GM18873 (cell line): ENCODE data around the gene ZNF581.

Experiments used
- ATAC-seq: cut with Tn5 transposase; IDR thresholded peaks from one replicate; pipeline ENCODE4 v1.9.1; 2021; ENCODE audit warnings: mild to moderate bottlenecking, moderate library complexity, moderate number of reproducible peaks; ENCODE audit not compliant: unreplicated experiment, low FRiP score

Gene ZNF581

DNA sequence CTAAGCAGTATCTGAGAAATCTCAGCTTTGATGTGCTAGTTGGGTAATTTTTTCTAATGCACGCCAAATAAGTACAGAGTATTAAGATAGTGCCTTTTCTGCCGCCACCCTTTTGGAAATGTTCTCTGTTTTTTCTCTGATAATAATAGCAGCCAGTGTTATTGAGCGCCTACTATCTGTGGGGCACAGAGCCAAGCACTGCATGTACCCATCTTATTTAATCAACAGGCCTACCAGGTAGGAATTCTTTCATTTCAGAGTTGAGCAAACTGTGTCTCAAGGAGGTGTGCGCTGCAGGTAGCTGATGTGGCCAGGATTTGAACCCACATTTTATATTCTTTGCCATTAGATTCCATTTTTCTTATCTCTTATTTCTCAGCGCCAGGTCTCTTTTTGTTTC is 32.9 kb downstream of the ZNF581 start:
- no peak for ATAC-seq

DNA sequence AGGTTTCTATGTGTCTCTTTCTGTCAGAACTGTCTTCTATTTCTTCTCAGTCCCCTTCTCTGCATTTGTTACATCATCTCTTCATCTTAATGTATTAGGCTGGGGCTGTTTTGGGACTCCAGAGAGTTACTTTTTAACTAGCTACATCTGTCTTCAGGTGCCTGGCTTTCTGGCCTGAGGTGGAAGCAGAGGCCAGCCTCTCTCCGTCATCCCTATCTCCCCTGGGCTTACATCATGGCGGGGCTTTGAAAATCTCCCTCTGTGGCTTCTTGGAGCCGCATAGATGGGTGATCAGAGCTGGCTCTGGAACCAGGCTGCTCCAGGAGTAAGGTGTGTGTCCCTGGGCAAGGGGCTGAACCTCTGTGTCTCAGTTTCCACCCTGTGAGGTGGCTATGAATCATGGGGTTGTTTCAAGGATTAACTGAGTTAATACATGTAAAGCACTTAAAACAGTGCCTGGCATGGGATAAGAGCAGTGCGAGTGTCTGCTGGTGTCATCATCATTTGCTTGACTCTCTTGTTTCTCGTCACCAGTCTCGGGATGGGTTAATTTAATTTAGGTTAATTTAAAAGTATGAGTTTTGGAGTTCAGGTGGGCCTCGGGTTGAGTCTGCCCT is 33.5 kb downstream of the ZNF581 start:
- no peak for ATAC-seq

DNA sequence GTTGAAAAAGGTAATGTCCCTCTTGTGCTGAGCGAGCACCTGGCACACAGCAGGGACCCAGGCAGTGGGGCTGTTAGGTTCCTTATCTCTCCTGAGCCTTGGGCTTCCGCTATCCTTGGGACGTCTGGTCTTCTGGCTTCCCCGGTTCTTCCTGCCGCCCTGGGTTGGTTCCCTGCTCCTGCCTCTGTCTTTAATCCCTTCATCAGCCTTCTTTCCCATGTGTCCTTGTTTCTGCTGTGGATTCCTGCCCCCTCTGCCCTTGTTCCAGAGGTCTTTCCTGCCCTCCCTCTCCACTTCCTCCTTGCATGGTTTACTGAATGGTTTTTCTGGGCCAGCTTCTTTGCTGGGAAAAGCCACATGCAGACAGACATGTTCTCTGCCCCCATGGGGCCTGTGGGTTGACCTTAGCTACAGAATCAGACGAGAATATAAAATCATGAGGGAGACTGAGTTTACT is 34.2 kb downstream of the ZNF581 start:
- no peak for ATAC-seq

DNA sequence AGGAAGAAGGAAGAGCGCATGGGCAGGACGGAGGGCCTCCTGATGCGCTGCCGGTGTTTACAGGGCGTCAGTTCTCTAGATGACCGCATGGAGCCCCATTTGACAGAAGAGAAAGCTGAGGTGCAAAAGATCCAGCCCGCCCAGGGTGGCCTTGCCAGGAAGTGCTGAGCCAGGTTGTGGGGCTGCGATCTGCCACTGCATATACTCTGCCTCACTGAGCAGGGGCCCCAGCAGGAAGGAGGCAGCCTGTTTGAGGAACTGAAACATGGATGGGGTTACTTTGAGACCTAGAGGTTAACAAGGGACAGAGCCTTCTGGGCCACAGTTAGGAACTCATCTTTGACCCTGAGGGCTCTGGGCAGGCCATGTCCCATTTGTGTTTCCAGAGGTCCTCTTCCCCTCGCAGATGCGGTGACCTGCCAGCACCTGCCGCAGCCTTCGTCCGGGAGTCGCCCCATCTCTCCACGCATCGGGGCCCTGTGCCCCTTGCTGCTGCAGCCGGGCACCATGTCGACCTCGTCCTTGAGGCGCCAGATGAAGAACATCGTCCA is 34.7 kb downstream of the ZNF581 start:
- ATAC-seq: peak; percentile 57

DNA sequence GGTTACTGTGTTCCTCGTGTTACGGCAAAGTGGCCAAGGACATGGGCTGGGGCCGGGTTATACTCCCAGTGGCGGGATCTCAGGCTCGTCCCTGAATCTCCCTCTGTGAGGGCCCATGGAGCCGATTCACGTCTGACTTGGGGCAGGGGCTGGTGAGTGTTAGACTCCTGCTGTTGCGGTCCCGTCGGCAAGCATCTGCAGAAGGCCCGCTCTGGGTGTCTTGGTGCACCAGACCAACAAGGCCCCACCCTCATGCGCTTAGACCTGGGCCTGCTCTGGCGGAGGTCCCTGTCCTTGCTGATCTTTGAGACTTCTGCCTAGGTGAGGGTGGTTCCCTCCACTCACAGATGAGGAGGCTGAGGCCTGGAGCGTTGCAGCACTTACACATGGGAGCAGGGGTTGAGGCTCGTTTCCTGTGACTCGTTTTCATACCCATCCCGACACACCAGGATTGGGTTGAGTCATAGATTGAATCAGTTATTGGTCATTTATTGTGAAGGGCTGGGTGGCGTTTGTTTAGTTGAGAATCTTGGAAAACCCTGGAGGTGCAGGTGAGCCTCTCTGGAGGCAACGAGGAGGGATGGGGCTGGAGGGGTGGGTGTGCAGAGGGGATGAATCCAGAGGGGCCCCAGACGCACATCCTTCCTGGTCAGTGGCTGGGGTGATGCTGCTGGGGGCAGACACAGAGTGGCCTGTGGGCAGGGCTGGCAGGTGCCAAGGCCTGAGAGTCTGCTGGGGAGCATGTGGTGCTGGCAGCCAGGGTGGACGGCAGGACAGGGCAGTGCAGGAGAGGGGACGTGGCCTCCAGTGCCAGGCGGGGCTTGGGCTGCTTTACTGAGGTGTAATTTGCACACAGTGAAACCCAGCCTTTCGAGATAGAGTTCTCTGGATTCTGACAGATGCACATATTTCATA is 36.2 kb downstream of the ZNF581 start:
- ATAC-seq: no peak

DNA sequence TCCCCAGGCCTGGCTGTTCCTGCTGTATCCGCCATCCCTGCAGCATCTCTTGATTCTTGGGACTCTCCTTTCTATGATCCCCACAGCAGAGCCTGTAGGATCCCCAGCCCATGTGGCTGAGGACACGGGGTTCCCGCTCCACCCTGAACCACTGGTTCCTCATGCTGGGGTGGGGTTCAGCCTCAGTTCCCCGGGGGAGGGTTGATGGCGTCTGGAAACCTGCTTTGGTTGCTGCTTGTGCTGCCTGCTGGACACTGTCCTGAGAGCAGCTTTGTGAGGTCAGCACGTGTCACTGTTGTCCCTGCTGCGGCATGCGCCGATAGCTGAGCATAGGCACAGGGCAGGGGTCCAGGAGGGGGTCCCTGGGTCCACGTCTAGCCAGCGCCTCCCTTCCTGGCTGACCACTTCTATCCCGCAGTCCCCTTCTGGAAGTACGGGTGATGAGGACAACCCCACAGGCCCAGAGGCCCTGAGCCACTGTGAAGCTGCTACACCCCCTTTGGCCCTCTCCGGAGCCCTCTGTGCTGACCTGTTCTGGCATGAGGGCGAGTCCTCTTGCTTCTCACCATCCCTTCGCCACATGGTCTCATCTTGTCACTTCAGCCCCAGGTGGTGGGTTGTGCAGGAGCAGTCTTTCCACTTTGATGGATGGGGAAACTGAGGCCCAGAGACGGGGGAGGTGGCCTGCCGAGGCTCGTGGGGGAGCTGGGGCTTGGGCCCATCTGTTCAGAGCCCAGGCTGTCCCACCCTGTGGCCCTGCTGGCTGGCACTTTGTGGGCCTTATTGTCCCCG is 37.1 kb downstream of the ZNF581 start:
- no peak for ATAC-seq

DNA sequence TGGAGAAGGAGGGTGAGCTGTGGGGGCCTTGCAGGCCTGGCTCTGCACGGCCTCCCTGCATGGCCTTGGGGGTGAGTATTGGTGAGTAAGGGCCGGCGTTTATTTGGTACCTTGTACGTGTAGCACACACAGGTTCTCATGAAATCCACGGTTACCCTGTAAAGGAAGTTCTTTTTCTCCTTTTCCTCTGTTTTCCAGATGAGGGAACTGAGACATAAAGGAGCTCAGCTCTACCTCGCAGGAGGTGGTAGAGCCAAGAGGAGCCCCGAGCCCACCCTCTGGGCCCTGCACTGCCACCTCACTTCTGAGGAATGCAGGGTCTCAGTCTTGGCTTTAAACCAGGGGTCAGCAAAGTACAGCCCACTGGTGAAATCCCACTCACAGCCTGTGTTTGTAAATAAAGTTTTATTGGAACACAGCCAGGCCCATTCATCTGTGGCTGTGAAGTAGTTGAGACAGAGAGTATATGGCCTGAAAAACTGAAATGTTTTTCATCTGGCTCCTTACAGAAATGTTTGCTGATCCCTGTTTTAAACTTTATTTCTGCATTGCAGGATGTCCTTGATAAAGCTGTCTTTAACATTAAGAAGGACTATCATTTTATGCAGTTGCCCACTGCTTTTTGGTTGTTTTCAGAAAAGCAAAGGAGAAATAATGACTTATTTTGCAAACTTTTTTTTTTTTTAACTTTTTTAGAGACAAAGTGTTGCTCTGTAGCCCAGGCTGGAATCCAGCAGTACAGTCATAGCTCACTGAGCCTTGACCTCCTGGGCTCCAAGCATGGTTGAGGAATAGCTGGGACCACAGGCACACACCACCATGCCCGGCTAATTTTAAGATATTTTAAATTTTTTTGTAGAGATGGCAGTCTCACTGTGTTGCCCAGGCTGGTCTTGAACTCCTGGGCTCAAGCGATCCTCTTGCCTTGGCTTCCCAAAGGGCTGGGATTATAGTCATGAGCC is 38.0 kb downstream of the ZNF581 start:
- no peak for ATAC-seq

DNA sequence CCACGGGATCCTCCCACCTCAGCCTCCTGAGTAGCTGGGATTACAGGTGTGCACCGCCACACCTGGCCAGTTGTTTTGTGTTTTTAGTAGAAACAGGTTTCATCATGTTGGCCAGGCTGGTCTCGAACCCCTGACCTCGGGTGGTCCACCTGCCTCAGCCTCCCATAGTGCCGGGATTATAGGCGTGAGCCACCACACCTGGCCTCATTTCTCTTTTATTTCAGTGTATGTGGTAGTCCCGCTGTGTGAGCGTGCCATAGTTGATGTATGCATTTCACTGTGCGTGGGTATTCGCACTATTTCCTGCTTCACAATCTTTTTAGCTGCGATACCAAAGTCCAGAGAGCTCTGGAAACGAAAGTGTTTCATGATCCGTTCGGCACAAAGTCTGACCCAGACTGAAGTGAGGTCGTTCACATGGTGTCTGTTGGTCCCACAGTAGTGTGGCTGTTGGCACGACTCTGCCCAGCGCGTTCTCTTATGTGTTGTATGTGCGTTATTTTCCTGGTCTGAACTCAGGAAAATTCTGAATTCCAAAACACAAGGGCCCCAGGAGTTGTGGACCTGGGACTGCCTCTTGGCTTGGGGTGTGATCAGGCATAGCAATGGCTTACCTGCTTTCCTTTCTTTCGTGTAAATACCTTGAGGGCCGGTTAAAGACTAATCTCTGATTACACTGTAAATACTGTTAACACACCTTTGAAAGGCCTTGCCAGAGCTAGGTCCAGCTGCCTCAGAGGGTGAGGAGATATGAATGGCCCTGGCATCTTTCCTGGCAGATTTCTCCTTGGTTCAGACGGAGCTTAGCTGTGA is 40.2 kb downstream of the ZNF581 start:
- ATAC-seq: no peak

DNA sequence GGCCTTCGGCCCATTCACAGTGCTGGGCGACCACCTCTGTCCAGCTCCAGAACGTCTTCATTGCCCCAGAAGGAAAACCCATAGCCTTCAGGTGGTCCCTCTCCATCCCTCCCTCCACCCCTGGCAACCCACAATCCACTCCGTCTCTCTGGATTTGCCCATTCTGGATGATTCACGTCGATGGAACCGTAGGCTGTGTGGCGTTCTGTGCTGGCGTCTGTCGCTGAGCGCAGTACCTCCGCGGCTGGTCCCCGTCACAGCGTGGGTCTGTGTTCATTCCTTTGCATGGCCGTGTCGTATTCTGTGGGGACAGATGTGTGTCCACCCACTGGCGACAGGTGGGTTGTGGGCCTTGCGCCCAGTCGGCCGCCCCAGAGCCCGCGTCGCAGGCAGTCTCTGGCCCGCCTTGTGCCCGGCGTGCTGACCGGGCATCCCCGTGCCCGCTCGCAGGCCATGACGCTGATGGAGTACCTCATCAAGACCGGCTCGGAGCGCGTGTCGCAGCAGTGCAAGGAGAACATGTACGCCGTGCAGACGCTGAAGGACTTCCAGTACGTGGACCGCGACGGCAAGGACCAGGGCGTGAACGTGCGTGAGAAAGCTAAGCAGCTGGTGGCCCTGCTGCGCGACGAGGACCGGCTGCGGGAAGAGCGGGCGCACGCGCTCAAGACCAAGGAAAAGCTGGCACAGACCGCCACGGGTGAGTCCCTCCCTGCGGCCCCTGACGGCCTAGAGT is 41.7 kb downstream of the ZNF581 start:
- no peak for ATAC-seq

DNA sequence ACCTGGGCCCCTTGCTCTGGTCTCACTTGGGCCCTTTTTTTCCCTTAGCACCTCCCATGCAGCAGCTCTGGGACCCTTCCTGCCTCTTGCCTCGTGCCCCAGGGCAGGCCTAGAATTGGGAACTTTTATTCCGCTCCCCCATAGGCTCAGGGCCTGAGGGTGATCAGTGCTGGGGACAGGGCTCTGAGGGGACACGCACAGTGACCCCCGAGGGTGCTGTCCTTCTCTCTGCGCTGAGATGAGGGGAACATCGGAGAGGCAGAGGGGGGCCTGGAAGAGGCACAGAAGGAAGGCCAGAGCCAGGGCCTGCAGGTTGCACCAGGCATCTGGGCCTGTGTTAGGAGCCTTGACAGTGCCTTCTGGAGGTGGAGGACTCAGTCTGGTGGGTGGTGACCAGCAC is 42.3 kb downstream of the ZNF581 start:
- ATAC-seq: no peak

DNA sequence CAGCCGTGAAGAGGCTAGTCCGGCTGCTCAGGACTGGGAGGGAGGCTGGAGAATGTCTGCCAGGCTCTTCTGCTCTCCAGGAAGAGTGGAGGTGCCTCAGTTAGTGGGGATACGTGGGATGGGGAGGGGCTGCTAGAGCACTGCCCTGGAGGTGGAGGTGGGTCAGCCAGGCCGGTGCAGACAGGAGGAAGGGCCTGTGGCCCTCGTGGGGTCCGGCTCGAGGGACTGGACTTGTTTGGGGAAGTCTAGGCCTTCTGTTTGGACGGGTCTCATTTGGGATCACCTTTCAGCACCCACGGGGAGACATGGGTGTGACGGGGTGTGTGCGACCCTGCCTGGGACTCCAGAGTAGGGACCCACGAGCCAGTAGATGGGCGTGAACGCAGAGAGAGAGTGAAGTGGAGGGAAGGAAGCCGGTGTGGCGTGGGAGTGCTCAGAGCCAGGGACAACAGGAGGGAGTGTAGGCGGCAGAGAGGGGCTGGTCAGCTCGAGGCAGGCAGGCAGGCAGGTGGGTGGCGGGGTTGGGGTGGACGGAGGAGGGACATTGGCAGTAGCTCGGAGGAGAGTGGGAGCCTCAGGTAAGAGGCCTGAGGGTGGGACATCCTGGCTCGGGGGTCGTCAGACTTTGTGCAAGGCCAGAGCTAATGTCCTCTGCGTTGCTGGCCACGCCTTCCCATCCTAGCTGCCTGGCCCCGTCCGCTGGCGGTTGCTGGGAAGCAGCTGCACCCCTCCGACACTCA is 43.0 kb downstream of the ZNF581 start:
- no peak for ATAC-seq

DNA sequence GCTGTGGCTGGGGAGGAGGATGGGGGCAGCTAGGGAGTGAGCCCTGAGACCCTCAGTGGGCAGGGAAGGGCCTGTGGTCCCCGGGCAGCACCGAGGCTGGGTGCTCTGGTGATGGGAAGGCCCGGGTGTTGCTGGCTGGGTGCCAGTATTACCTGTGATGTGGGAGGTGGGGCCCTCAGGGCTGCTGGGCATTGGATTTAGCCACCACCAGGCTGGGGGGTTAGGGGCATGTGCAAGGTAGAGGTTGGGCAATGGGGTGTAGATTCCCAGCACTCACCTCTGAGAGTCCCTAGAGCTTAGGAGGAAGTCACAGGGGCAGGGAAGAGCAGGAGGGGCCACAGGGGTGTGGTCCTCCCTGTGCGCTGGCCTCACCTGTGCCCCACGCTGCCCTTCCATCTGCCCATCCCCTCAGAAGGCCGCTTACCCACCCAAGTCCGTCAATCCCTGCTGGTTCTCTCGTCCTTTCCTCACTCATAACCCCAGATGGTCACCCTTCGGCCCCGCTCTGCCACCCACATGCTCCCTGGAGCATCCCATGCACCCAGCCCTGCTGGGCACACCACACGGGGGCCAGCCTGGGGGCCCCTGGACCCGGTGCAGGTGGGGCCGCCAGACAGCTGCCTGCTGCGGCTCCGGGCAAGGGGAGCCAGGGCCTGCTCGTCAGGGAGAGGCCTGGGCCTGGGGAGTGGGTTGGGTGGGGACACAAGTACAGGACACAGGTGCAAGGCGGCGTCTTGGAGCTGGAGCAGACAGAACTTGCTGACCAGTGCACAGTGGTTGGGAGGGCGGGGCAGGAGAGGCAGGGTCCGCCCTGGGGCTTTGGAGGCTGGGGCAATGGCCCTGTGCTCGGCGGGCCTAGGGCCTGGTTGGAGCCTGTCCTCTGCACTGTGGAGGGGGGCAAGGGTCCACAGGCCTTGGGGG is 44.1 kb downstream of the ZNF581 start:
- ATAC-seq: no peak

DNA sequence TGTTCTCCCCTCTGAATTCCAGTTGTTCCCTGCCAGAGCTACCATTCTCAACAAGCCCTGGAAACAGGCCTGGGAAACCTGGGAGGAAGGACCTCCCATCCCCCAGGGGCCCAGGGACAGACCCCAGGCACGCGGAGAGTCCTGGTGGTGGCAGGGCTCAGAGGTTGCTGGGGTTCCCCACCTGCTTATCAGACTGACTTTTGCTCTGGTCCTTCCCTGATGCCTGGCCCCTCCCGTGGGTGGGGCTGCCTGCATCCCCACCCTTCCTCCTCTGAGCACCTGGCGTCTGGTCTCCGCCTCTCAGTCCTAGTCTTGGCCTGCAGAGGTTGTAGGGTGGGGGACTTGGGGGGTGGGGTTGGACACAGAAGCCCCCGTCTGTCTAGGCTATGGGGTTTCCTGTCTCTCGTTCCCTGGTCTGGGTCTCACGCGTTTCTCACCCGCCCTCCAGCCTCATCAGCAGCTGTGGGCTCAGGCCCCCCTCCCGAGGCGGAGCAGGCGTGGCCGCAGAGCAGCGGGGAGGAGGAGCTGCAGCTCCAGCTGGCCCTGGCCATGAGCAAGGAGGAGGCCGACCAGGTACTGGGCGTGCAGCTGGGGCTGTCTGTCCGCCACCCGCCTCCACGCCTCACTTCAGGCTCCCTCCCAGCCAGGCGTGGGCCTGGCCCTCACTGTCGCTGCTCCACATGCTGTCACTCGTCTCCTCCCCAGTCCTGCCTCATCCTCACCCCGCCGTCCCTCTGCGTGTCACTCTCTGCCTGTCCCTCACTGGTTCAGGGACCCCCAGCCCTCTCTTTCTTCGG is 45.2 kb downstream of the ZNF581 start:
- ATAC-seq: no peak

DNA sequence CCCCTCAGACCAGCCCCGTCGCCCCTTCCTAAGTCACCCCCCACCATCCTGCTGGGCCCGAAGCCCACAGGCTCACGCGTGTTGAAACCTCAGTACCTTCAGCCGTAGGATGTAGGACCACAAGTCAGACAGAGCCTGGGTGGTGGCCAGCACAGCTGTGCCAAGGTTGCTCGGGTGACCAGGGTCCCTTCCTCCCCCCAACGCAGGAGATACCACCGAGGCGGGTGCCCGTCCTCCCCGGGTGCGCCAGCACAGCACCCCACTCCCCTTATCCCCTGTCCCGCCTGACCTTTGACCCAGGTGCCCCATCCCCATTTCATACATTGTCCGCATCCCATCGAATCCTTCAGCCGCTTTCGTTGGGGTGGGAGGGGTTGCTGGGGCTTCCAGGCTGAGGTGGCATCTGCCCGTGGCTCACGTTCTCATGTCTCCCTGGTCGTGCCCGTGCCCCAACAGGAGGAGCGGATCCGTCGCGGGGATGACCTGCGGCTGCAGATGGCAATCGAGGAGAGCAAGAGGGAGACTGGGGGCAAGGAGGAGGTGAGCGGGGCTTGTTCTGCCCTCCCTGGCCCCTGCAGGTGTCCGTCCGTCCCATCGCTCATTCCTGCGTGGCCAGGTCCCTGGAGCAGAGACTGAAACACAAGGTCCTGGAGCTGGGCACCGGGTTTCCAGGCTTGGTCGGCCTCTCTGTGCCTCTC is 46.1 kb downstream of the ZNF581 start:
- ATAC-seq: no peak

DNA sequence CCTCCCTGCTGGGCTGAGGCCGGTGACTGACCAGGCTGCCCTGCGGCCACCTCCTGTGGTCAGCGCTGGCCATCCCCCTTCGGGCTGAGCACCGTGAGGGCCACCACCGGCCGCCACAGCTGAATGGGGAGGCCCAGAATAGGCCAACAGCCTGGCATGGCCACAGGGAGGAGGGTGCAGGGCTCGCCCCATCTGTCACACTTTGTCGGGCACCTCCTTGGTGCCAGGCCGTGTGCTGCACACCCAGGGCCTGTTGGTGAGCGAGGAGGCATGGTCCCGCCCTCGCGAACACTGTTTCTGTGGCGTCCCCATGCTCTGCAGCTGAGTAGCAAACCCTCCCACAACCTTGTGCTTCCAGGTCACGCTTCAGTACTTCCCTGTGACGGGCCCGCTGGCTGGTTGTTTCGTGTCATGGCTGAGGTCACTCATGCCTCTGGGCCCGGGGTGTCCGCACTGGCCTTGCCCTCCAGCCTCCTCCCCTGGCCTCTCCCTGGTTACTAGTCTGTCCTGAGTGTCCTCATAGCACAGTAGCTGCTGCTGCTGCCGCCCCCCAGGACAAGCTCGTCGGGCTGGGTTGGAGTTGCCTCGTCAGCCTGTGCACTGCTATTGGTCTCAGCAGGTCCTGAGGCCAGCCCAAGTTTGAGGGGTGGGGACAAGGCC is 46.8 kb downstream of the ZNF581 start:
- ATAC-seq: no peak
